WERI-Rb-1 (cell line): Measurements from ENCODE around the gene KCNJ4.

Source experiments
- DNase-seq: peaks from one replicate; pipeline ENCODE4 v3.0.0-alpha.2; 2020
- H3K27ac ChIP-seq: fragments of 250-450 bp; sonication (Bioruptor Pico); 2 replicates; pipeline ENCODE4 v1.5.1; 2020; ENCODE audit warnings: mild to moderate bottlenecking, moderate library complexity
- H3K27me3 ChIP-seq: fragments of 250-450 bp; sonication (Bioruptor Pico); 2 replicates; pipeline ENCODE4 v1.5.1; 2021; ENCODE audit warnings: mild to moderate bottlenecking, low read depth, moderate library complexity; ENCODE audit not compliant: insufficient read depth, severe bottlenecking
- H3K36me3 ChIP-seq: fragments of 250-450 bp; sonication (Bioruptor Pico); 2 replicates; pipeline ENCODE4 v1.5.1; 2020; ENCODE audit warnings: mild to moderate bottlenecking, moderate library complexity
- H3K4me3 ChIP-seq: 2 replicates; pipeline ENCODE4 v1.5.1; 2011; ENCODE audit warnings: low read depth, mild to moderate bottlenecking, control low read depth, low read length
- H3K9me3 ChIP-seq: fragments of 250-450 bp; sonication (Bioruptor Pico); 2 replicates; pipeline ENCODE4 v1.5.1; 2021; ENCODE audit warnings: mild to moderate bottlenecking, moderate library complexity; ENCODE audit not compliant: severe bottlenecking
- TF ChIP-seq, protein P1 (sequence below): IDR thresholded peaks from 2 replicates; pipeline ENCODE4 v1.5.1; 2011; ENCODE audit warnings: low read depth, mild to moderate bottlenecking, control low read depth, inconsistent platforms, low read length

Gene KCNJ4

DNA sequence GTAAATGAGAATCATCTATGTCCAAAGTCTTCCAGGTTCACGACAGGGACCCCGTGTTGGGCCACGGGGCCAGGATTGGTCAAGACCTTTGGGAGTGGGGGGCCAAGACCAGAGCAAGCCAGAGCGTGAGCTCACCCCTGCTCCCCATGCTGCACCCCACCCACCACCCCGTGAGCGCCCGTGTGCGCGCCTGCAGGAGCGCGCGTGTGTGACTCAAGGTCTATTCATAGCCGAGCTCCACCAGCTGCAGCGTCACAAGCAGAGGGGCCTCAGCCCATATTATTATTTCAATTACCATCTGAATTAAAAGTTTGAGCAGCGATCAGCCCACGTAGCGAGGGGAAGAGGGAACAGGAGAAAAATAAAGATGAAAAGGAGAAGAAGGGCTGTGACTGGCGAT, 5.2 kb downstream of the KCNJ4 start:
- H3K27ac ChIP-seq: no peak overlapping the region
- H3K9me3 ChIP-seq: no peaks in the 10 kb centered on the region
- no peaks in the 10 kb centered on the region; the same call in 1 of the 2 replicates for H3K36me3 ChIP-seq
- no peaks in the 10 kb centered on the region for H3K27me3 ChIP-seq
- DNase-seq: no peak
- TF ChIP-seq, protein P1, sequence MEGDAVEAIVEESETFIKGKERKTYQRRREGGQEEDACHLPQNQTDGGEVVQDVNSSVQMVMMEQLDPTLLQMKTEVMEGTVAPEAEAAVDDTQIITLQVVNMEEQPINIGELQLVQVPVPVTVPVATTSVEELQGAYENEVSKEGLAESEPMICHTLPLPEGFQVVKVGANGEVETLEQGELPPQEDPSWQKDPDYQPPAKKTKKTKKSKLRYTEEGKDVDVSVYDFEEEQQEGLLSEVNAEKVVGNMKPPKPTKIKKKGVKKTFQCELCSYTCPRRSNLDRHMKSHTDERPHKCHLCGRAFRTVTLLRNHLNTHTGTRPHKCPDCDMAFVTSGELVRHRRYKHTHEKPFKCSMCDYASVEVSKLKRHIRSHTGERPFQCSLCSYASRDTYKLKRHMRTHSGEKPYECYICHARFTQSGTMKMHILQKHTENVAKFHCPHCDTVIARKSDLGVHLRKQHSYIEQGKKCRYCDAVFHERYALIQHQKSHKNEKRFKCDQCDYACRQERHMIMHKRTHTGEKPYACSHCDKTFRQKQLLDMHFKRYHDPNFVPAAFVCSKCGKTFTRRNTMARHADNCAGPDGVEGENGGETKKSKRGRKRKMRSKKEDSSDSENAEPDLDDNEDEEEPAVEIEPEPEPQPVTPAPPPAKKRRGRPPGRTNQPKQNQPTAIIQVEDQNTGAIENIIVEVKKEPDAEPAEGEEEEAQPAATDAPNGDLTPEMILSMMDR: no peak
- no peak overlapping the region for H3K4me3 ChIP-seq

DNA sequence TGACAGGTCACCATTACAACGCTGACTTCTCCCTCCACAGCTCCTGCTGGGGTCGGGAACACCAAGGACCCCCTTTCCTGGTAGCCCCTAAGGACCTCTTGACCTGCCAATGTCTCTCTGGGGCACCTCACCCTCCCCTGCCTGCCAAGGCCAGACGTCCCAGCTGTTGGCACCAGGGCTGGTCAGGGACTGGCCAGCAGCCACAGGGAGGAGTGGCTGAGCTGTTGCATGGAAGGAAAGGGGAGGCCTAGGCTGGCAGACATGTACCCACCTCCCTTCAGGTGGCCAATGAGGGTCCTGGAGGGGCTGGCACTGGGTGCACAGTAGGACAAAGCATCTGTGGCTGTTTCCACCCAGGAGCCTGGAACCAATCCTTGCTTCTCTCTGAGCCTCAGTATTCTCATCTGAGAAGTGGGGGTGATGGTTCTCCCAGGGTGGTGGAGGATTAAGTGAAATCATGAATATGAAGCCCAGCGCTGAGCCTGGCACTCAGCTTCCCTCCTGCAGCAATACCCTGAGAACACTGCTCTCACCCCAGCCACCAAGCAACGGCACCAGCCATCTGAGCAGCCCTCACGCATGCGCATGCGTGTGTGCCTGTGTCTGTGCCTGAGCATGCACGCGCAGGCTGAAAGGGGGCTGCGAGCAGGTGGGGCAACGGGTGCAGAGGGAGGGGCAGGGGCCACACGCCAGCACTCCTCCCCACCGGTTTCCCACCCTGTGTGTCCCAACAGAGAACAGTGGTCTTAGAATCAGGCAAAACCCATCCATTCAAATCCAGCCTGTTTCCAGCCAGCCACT, 5.9 kb downstream of the KCNJ4 start:
- H3K27me3 ChIP-seq: no peaks in the 10 kb centered on the region
- H3K9me3 ChIP-seq: no peaks in the 10 kb centered on the region
- TF ChIP-seq, protein P1: no peak
- H3K36me3 ChIP-seq: no peaks in the 10 kb centered on the region; the same call in 1 of the 2 replicates
- DNase-seq: no peak
- no peak overlapping the region for H3K27ac ChIP-seq
- H3K4me3 ChIP-seq: no peak overlapping the region

DNA sequence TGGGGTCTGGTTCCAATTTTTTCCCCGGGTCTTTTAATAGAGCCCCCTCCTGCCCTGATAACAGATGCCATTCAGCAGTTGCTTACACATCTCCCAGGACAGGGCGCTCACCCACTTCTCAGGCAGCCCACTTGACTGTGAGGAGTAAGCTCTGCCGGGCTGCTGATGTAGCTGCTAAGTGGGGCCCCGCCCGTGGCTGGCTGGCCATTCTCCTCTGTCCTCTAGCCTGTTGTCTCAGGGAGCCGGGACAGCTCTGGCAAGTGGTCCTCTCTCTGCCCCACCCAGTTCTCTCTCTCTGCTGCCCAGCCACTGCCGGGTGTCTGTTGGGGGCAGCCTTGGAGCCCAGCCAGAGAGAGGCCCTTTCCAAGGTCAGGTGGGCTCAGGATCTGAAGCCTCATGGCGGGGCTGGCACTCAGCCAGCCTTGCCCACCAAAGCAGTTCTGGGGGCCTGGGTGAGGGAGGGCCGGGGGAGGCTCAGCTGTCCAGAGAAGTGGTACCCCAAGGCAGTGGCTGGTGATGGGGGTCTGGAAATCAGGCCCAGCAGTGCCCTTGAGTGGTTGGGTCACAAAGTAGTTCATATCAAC, 8.9 kb downstream of the KCNJ4 start:
- Histone ChIP-seq H3K27me3 (no peaks in the 10 kb centered on the region), H3K27ac (no peak overlapping the region), H3K36me3 (no peaks in the 10 kb centered on the region), H3K4me3 (no peak overlapping the region), H3K9me3 (no peaks in the 10 kb centered on the region)
- TF ChIP-seq, protein P1: no peak
- no peak for DNase-seq

DNA sequence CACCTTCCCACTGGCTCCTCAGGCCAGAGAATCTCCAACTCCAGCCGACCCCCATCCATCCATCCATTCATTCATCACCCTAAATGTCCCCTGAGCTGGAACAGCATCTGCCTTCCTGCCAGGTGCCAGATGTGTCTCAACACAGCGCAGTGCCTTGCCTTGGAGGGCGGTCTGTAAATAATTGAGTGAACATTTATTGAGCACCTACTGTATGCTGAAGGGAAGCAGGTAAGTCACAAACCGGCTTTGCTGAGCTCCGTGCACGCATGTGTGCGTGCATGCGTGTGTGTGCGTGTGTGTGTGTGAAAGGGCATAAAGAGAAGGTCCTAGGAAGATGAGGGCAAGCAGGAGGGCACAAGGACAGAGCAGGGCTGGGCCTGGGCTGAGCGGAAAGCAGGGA, 10.2 kb downstream of the KCNJ4 start:
- Histone ChIP-seq H3K27ac (no peak overlapping the region), H3K27me3 (no peaks in the 10 kb centered on the region), H3K36me3 (no peaks in the 10 kb centered on the region), H3K9me3 (no peaks in the 10 kb centered on the region), H3K4me3 (no peak overlapping the region)
- TF ChIP-seq, protein P1: no peak
- DNase-seq: no peak

DNA sequence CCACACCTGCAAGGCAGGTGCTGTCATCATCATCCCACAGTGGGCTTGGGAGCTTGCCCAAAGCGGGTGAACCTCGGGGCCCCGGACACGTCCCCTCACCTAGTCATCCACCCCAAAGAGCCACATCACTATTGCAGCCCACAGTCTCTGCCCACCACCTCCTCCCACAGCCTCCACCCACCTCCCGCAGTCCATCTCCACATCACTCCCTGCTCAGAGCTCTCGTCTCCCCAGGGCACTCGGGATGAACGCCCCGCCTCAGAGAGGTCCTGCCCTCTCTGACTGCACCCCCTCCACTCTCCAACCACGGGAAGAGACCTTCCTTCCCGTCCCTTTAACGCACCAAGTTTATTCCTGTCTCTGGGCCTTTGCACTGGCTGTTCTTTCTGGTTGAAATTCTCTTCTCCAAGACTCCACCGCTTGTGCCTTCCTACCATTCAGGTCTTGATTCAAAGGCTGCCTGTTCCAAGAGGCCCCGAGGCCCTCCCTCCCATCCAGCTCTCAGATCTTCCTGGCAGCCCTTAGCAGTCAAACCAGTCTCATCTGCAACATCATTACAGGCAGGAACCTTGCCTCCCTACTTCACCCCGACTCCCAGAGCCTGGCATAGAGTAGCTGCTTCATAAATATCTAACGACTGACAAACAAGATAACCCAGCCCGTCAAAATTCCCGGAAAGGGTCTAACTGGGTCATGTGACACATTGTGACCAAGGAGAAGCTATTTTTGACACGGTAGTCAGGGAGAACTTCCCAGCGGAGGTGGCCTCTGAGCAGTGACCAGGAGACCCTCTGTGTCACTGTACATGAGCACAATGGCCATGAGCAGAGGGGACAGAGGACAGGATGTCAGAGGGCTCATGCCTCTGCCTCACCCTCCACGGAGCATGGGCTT, 11.1 kb downstream of the KCNJ4 start:
- Histone ChIP-seq H3K4me3 (no peak overlapping the region), H3K27ac (no peak overlapping the region), H3K9me3 (no peaks in the 10 kb centered on the region), H3K36me3 (no peaks in the 10 kb centered on the region), H3K27me3 (no peaks in the 10 kb centered on the region)
- DNase-seq: no peak
- TF ChIP-seq, protein P1: no peak
